WI38 (cell line): ENCODE data around the gene FAM229A.

ENCODE experiments used
- H3K4me3 ChIP-seq: 2 replicates; pipeline ENCODE4 v1.5.1; 2011; ENCODE audit warnings: low read depth, mild to moderate bottlenecking, control low read depth, low read length
- CTCF ChIP-seq: IDR thresholded peaks from 2 replicates; pipeline ENCODE4 v1.5.1; 2012; ENCODE audit warnings: low read depth, mild to moderate bottlenecking, control low read depth, low read length

FAM229A gene

DNA sequence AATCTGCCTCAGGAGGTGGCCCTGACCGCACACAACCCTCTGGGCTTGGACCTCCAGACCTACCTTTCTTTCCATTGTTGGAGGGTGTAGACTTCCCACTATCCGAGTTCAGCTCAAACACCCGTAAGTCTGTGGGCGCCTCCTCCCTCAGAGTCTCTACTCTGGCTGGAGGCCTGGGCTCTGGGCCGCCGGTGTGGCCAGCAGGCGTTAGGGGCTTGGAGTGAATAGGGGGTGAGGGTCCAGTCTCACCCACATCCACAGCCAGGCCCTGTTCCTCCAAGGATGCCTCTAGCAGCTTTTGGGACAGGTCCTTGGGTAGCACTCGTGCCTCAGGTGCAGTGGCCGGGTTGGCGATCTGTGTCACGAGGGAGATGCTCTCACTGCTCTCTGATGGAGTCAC lies 13.9 kb upstream of the FAM229A start:
- H3K4me3 ChIP-seq = no peak overlapping the region
- TF ChIP-seq CTCF = no peak

DNA sequence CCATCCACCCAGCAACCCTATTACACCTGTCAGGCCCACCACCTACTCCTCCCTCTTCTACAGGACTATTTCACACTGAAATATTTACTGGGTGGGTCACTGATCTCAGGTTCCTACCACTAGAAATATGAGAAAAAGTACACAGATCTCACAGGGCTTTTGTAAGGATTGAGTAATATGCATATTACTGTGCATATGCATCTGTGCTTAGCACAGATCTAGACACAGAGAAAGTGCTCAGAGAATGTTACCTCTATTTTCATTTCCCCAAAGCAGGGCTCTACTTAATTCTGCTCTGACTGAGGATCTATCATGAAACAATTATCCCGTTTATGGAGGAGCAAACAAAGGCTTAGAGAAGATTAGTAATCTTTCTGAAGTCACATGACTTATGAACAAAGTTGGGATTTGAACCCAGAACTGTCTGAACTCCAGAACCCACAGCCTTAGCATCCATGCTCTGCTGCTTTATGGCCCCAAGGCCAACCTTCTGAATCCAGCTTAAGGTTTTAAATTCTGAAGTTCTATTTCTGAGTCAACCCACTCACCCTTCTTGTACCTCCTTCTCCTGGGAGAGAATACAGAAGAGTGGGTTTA lies 11.8 kb upstream of the FAM229A start:
- no peak for TF ChIP-seq CTCF
- no peak overlapping the region for H3K4me3 ChIP-seq

GRCh38 chr1:32372149-32372756 lies 10.0 kb upstream of the FAM229A start:
- no peak for TF ChIP-seq CTCF
- no peak overlapping the region for H3K4me3 ChIP-seq

DNA sequence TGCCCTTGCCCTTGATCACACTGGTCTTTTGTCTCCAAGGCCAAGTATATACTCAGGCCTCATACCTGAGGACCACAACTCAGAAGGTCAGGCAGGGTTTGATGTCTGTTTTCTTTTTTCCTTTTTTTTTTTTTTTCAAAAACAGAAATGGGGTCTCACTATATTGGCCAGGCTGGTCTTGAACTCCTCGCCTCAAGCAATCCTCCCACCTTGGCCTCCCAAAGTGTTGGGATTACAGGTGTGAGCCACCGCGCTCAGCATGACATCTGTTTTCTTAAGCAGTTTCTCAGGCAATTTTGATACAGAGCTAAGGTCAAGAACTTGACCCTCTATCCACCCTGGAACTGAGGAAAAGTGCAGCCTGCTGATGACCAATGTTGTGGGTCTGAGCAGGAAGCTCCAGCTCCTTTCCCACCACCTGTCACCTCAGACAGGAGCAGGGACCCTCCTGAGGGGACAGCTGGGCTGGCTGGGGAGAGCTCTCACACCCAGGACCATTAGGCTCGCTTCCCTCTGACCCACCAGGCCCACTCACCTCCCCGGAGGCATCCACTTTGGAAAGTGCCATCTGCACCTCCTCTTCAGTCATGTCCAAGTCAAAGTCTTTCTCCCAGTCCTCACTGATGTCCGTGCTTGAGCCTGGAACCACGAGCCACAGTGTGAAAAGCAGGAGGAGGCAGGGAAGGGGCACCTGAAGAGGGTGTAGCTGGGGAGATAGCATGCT lies 5.8 kb upstream of the FAM229A start:
- TF ChIP-seq CTCF = no peak
- H3K4me3 ChIP-seq = no peak overlapping the region

DNA sequence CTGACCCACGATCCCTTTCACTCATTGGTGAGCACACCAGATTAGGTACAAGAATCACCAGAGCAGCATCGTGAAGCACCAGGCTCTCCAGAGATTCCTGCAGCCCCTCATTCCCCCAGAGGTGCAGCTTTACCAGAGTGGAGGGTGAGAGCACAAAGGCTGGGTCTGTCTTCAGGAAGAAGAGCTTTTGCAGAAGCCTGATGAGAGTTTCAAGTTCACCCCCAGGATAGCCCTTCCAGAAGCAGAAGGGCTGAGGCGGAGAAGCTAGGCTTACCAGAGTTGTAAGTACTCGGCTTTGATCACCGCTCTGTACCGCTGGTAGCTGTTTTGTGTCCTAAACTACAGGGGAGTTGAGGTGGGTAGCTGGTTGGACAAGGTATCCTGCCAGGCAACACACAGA lies 3.2 kb upstream of the FAM229A start:
- no peak overlapping the region for H3K4me3 ChIP-seq
- TF ChIP-seq CTCF = no peak

DNA sequence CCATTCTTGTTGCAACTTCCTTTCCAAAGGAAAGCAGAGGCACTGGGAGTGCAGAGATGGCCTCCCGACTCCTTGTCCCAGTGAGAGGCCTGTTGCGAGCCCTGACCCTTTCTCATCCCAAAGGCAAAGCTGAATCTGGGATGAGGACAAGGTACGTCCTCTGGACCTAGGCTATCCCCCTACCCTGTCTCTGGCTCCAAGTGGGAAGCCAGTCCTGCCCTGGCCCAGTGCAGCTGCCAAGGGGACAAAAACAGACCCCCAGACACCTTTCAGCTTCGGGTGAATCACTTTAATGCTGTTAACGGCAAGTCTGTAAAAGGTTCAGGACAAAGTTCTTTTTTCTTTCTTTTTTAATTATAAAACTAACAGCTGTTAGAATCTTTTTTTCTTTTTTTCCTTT lies 2.6 kb upstream of the FAM229A start:
- no peak for TF ChIP-seq CTCF
- no peak overlapping the region for H3K4me3 ChIP-seq

GRCh38 chr1:32363713-32364112 lies 1.4 kb upstream of the FAM229A start:
- no peak for TF ChIP-seq CTCF
- no peak overlapping the region for H3K4me3 ChIP-seq
